SK-N-SH treated with all-trans-retinoic acid at 6 μM for 48 hours (cell line): ENCODE measurements around the gene PPFIBP1.

ENCODE experiments used
- OSR1 ChIP-seq: fragments of 250-450 bp; sonication (Bioruptor Pico); IDR thresholded peaks from 2 replicates; pipeline ENCODE4 v1.8.0; 2022; ENCODE audit warnings: moderate library complexity, mild to moderate bottlenecking, inconsistent platforms
- PPARA ChIP-seq: fragments of 250-450 bp; sonication (Bioruptor Pico); IDR thresholded peaks from 2 replicates; pipeline ENCODE4 v1.5.0; 2020; ENCODE audit warnings: mild to moderate bottlenecking, borderline replicate concordance
- SNAI2 ChIP-seq: fragments of 250-450 bp; sonication (Bioruptor Pico); IDR thresholded peaks from 2 replicates; pipeline ENCODE4 v1.5.0; 2020; ENCODE audit warnings: mild to moderate bottlenecking, moderate library complexity
- ZNF70 ChIP-seq: fragments of 450-650 bp; formaldehyde crosslinking; IDR thresholded peaks from 2 replicates; pipeline ENCODE4 v1.5.0; 2020; ENCODE audit warnings: mild to moderate bottlenecking, moderate library complexity

DNA sequence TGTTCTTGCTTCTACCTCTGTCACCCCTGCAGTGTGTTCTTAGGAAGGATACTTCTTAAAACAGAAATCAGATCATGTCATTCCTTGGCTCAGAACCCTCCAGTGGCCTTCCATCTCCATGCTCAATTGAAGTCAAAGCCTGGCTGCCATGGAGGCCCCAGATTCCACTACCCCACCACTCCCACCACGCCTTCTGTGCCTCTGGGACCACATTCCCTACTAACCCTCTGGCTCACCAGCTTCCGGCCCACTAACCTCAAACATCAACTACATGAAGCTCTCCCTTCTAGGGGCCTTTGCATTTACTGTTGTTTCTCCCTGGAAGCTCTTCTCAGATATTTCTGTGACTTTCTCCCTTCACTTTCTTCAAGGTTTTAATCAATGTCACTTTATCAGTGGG is 96.1 kb downstream of the PPFIBP1 start:
- TF ChIP-seq SNAI2 (no peak), OSR1 (no peak), ZNF70 (CRISPR knock-in tag) (no peak), PPARA (CRISPR knock-in tag) (no peak)
